GM19324 (cell line): Measurements from ENCODE around the gene TMEM128.

ENCODE experiments used
- ATAC-seq: cut with Tn5 transposase; IDR thresholded peaks from one replicate; pipeline ENCODE4 v1.9.1; 2021; ENCODE audit warnings: mild to moderate bottlenecking, moderate library complexity; ENCODE audit not compliant: unreplicated experiment, low FRiP score

Gene TMEM128, protein sequence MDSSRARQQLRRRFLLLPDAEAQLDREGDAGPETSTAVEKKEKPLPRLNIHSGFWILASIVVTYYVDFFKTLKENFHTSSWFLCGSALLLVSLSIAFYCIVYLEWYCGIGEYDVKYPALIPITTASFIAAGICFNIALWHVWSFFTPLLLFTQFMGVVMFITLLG

DNA sequence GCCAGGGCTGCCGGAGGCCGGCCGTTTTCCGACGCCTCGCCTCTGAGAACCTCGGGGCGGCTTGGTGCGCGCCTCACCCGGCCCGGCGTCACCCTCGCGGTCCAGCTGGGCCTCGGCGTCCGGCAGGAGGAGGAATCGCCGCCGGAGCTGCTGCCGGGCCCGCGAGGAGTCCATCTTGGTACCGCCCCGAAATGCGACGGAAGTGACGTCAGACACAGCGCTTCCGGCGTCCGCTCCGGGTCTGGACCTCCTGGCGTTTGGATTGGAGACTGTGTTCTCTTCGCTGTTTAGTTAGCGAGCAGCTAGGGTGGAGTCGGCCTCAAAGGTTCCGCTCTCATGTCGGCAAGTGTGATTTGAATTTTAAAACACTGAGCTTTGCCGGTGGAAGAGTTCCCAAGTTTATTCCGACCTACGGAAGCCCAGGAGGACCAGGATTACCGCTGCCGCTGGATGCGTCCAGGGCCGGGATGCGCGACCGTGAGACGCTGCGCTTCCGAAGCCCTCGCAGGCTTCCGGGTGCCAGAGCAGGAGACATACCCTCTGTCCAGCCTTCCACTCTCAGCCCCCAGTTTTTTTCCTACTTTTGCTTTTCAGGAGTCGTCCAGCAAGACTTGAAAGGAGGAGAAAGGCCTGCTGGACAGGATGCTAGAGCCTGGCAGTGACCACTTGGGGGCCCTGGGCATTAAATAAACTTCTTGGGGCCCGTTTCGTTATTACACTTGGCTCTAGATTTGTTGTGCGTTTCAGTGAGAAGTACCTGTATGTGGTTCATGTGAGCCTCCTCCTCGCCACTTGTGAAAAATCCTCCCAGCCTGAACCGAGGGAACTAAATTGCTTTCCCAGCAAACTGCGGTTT, at the start of gene TMEM128:
Gene TMEM128 (minus strand): TSS at position 195 of the 856 bp plus-strand sequence. CDS start 21 bp downstream, at position 174.
- peak; percentile 98 for ATAC-seq

GRCh38 chr4:4296283-4296846, 48.3 kb upstream of the TMEM128 start:
- no peak for ATAC-seq

GRCh38 chr4:4293279-4293678, 45.3 kb upstream of the TMEM128 start:
- ATAC-seq, result no peak

DNA sequence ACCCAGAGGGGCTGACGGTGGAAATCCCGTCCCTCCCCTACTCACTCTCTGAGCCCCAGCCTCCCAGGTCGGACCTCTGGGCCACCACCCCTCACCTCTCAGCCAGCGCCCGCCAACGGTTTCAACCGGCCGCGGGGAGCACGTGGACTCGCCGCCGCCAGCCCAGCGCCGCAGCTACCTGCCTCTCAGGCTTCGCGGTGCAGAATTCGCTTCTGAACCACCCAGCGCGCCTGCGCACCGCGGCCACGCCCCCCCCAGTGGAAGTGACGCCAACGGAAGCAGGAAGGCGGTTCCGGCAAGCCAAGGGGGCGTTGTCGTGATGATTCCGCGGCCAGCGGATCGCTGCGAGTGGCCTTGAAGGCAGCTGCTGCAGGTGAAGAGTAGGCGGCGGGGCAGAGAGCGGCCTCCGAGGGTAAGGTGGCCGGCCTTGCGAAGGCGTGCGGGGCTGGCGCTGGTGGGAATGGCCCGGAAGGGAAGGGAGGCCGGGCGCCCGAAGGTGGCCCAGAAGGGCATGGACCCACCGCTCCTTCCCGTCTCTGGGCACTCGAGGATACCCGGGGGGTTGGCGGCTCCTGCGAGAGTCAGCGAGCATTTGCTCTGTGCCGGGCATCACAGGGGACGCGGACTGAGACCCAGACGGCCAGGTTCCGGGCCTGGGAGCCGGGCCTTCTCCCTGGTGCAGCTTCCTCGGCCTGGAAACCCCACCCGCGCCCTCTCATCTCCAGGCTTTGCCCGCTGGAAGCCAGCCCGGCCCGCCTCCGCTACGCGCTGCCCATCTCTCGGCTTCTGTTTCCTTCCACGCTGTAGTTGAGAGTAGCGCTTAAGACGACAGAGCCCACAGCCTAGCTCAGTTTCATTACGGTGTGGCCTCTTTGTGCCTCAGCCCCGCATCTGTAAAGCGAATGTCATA, 42.2 kb upstream of the TMEM128 start, which contains the start of the genes LYAR and ZBTB49:
Gene LYAR (minus strand): TSS at position 214 of the 910 bp plus-strand sequence. CDS start 6,412 bp downstream, outside the sequence.
Gene ZBTB49 (plus strand): TSS at position 311 of the 910 bp plus-strand sequence. CDS start 9,695 bp downstream, outside the sequence.
- peak; percentile 95 for ATAC-seq

DNA sequence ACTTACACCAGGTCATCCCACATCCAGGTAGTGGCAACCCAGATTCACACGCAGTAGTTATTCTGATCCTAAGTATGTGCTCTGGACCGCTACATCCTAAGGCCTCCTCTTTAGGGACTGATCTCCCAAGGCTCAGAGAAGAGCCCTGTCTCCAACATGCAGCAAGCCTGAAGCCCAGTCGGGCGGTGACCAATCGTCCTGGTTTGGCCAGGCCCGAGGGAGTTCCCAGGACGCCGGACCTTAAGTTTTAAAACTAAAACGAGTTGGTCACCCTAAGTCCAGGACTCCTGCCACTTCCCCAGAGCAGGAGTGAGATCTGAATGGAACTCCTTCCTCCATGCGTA, 41.5 kb upstream of the TMEM128 start:
- ATAC-seq, result peak; percentile 8

GRCh38 chr4:4289055-4289454, 41.0 kb upstream of the TMEM128 start:
- ATAC-seq, result no peak

GRCh38 chr4:4288098-4288497, 40.1 kb upstream of the TMEM128 start:
- ATAC-seq, result no peak

DNA sequence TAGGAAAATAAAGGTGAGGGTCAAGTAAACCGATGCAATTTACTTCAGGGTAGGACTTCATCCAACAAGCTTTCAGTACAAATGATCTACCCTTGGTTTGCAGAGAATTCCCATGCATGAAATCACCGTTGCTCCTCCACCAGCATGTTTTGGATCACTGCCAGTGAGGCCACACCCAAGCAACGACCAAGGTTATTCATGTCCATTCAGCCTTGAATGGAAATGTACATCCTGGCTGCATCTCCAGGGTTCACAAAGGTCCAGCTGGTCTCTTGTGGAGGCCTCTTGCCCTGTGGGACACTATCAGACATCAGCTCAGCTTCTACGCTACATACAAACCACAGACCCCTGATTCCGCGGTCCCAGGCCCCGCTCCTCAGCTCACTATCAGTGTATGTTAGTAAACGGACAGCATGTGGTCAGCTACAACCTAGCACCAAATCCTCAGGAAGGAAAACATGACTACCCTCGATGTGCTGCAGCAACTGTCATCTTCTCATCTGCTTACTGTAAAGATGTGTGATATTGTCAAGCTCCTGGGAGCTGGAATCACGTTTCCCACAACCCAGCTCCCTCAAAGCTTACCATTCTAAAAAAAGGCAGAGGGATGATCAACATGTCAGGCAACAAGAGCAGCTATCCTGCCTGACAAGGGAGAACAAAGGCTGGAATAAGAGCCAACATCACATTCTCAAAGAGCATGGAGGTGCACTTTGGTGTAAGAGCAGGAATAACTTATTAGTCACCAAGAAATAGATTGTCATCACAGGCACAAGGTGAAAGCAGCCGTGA, 37.0 kb upstream of the TMEM128 start:
- no peak for ATAC-seq

GRCh38 chr4:4281787-4282186, 33.8 kb upstream of the TMEM128 start:
- no peak for ATAC-seq

- ATAC-seq, result no peak
Observed at GRCh38 chr4:4277531-4277930, 29.5 kb upstream of the TMEM128 start.

GRCh38 chr4:4274226-4274625, 26.2 kb upstream of the TMEM128 start:
- no peak for ATAC-seq

- no peak for ATAC-seq
Observed at GRCh38 chr4:4271912-4272311, 23.9 kb upstream of the TMEM128 start.

DNA sequence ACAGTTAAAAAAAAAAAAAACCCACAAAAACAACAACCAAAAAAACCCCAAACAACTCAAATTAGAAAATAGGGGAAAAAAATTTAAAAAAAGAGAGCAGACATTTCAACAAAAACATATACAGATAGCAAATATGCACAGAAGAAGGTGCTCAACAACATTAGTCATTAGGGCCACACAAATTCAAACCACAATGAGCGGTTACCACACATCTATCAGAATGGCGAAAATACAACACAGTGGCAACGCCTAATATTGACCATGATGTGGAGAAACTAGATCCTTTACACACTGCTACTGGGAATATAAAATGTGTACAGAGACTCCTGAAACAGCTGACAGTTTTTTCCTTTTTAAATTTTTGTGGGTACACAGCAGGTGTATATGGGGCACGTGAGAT, 22.5 kb upstream of the TMEM128 start:
- no peak for ATAC-seq

- no peak for ATAC-seq
Observed at GRCh38 chr4:4269856-4270255, 21.8 kb upstream of the TMEM128 start.

DNA sequence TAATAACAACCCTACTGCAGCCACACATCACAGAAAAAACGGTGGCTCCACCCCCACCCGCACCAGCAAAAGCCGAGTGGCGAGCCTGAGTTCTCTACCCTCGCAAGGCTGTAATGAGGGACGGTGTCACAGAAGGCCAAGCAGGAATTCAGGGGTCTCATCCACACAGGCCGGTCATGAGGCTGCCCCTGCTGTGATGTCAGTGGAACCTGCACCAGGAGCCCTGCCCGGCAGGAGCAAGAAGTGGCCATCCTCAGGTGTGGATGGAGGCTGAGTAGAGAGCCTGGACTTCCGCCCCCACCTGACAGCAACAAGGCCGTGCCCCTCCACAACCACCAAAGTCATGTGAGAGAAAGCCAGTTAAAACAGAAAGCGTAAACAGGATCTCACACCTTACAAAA, 21.3 kb upstream of the TMEM128 start:
- no peak for ATAC-seq

DNA sequence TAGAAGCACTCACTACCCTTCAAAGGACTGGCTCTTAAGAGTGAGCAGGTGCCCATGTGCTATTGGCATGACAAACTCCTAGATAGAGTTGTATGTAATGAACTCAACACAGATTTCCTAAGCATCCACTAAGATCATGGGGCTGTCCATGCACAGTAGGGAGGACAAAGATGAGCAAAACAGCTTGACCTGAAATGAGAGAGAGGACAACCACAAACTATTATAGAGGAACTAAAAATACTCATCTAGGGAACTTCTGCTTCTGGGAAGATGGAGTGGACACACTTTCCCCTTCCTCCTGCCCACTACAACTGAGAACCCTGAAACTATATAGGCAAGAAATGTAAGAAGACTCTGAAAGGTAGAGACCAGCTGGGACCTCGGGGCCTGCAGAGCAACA, 20.8 kb upstream of the TMEM128 start:
- ATAC-seq, result no peak

DNA sequence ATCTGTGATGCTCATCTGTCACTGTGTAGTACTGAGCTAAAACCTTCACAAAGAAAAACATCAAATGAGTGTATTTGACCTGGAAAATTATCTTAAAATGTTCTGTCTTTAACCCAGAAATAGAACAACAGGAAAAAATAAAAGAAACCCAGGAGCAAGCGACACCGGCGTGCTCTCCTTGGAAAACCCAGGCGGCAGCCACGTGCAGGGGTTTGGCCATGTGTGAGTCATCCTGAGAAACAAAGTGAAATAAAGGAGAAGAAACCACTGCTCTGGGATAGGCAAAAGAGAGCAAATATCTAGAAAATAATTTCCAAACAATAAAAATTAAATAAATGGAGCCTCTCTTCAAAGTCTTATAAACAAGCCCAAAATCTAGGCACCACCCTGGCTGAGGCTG, 20.0 kb upstream of the TMEM128 start:
- no peak for ATAC-seq

- no peak for ATAC-seq
Observed at GRCh38 chr4:4260185-4260751, 12.2 kb upstream of the TMEM128 start.

- no peak for ATAC-seq
Observed at GRCh38 chr4:4259484-4260100, 11.6 kb upstream of the TMEM128 start.
